GM11168 (cell line): ENCODE results near the gene TRABD.

Experiments
- in situ Hi-C: fragments of 300-500 bp; cut with MboI; formaldehyde crosslinking; loops from one replicate; pipeline ENCODE4 v1.12.0; 2022; ENCODE audit warnings: low sequenced_read_pairs; ENCODE audit not compliant: unreplicated experiment

Gene TRABD

GRCh38 chr22:50232481-50233151, 46.9 kb downstream of the TRABD start:
- in situ Hi-C loops: no loop called here

DNA sequence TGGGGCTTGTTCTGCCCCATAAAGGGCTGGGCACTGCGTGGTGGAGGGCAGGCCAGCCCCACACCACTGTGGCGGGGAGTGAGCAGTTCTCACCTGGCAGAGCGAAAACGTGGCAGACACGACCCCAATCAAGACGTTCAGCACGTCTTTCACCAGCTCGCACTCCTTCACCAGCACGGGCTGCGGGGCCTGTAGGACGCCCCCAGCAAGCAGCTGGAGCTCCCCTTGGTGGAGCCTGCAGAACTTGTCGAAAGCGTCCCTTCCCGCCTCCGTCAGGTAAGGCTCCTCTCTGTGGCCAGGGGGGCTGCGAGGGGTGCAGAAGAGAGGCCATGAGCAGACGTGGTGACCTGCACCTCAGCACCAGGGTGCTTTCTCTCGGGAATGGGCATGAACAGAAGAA, 47.5 kb downstream of the TRABD start:
- in situ Hi-C loops: no loop called here

- in situ Hi-C loops: no loop called here
Observed at GRCh38 chr22:50236731-50237409, 51.2 kb downstream of the TRABD start.

- in situ Hi-C loops: no loop called here
Observed at GRCh38 chr22:50238755-50239154, 53.0 kb downstream of the TRABD start.

DNA sequence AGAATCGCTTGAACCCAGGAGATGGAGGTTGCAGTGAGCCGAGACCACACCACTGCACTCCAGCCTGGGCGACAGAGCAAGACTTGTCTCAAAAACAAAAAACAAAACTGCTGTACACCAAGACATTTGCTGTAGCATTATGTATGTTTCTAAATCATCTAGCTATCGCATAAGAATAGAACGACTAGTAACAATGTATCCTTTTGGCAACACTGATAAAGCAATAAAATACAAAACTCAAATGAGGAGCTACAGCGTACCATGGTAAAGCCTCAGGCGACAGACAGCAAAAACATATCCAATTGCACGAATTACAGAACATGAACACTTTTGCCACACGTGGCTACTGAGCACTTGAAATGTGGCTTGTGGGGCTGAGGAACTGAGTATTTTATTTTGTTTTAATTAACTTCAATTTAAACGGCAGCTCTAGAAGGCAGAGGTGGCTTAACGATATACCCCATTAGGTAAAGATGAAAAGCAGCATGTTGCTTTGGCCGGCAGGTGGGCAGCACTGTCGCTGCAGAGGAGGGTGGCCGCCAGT, 56.8 kb downstream of the TRABD start:
- in situ Hi-C loops: no loop called here

DNA sequence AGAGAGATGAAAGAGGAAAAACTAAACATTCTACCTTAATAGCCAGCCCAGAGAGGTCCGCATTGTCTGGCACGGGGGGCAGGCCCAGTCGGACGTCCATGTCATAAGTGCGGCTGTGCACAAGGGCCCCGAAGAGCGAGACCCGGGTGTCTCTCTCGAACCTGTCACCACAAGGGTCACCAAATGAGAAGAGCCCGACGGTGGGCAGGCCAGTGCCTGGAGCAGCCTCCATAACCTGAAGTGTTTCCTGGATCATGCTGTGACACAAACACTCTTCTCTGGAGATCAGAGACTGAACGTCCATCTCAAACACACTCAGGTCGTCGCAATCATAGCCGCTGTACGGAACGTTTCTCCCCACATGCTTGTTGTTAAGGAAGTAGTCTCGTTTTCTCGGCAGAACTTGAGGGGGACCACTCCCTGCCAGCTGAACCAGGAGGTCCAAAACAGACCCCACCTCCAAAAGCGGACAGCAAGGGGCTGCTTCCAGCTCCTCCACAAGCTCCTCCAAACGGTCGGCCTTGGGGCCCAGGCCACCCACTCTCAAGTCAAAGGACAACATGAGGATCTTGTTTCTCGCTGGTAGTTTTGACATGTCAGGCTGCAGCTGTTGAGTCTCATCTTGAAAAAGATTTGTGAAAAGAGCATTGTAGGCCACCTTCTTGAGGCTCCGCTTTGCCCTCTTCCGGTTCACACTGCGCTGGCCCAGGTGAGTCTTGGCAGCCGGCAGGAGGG, 58.1 kb downstream of the TRABD start:
- in situ Hi-C loops: no loop called here

DNA sequence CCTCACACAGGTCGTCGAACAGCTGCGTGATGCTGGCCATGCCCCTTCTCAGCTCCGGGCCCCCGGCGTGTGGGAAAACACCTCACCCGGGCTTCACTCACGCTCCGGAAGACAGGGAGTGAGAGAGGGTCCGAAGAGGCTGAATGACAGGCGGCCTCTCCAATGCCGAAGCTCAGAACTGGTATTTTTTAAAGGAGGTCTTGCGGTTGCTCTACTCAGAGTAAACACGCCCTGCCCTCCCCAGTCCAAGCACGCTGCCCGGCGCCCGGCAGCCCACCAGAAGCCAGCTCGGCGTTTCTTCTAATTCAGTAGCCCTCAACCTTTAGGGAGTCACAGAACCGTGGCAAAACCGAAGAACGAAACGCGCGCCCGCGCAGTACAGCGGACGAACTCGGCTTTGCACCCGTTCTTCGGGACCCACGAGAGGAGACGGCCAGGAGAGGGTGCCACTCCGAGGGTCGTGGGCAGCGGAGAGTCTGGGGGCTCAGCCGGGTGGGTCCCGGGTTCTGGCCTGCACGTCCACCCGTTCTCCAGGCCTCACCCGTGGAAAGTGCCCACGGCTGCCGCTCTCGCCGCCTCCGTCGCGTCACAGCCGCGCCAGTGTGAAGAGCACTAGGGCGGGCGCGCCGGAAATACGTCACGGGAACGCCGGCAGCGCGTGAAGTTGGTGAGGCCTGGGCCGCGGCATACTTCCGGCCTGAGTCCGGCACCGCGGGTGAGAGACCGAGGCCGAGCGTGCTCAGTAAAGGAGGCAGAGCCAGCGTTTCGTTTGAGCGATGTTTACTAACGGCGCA, 58.9 kb downstream of the TRABD start, which contains the start of gene TUBGCP6:
Gene TUBGCP6 (minus strand): TSS at position 604 of the 794 bp plus-strand sequence. CDS start 564 bp downstream, at position 40.
- in situ Hi-C loops: no loop called here

DNA sequence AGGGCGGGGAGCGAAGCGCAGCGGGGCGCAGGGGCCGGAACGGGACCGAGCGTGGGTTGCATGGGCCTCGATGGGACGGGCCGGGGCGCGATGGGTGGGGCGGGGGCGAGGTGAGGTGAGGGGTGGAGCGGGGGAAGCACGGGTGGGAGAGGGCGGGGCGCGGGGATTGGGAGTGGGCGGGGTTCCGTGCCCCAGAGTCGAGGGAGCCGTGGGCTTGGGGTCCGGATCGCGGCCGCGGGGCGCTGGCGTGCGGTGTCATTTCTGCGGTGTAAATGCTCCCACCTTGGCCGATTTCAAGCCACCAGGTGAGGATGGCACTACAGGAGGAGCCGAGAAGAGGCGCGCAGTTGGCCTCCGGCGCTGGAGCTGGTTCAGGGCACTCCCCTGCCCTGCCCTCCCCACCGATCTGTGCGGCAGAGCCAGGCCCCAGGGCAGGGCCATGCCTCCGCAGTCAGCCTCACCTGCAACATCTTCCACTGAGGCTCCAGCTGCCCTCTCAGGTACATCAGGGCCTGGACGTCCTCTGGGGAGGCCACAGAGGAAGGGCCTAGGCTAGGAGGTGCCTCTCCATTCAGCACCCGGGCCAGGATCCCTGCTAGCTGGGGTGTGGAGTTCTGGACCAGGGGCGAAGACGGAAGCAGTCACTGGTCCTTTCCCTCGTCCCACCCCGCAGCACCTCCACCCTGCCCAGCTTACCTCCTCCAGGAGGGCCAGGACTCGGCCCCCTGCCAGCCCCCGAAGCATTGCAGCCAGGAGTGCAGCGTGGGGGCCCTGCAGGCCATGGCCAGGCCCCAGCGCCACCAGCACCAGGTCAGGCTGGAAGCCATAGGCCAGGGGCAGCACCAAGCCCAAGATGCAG, 59.7 kb downstream of the TRABD start:
- in situ Hi-C loops: no loop called here

DNA sequence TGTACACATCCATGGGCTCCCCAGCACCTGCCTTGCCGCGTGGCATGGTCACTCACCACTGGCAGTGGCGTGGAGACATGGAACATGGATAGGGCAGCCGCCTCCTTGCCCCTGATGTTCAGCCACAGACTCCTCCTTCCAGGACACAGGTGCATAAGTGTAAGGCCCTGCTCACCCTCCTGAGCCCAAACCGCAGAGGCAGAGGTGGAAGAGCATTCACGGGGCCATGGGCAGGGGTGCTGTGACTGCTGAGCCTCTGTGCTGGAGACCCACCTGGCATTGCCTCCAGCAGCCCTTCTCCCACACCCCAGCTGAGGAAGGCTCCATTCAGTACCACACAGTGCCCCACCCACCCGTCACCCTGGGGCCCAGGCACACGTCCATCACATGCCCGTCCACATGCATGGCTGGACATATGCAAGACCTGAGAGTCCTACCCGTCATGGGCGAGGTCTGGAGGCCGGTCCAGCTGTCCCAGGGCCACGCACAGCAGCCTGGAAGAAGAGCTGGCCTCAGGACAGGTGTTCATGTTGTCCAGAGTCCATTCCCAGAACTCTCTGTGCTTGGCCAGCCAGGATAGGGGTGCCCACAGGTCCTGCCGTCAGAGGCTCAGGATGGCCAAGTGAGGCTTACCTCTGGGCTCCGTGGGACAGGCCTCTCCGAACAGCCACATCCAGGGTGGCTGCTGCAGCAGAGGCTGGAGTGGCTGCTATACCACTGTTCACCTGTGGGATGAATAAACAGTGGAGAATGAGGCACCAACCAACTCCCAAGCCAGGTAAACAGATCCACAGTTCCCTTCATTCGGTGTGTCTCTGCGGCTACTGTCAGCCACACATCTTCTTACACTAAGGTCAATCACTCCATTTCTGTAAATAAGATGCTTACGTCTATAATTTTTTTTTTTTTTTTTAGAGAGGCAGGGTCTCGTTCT, 60.8 kb downstream of the TRABD start:
- in situ Hi-C loops: no loop called here

DNA sequence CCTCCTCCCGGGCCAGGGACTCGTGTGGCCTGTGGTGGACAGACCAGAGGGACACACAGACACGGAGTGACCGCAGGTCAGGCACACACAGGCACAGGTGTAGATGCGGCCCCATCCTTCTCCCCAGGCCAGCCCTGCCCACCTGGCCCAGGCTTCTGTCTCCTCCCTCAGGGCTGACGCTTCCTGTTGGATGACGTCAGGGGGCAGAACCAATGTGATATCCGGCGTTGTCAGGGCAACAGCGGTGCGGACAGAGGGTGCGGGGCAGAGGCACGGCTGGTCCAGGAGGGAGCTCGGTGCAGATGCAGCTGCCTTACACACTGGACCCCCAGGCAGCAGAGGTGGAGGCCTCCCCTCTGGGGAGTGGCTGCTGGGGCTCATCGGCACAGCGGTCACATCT, 62.0 kb downstream of the TRABD start:
- in situ Hi-C loops: no loop called here

DNA sequence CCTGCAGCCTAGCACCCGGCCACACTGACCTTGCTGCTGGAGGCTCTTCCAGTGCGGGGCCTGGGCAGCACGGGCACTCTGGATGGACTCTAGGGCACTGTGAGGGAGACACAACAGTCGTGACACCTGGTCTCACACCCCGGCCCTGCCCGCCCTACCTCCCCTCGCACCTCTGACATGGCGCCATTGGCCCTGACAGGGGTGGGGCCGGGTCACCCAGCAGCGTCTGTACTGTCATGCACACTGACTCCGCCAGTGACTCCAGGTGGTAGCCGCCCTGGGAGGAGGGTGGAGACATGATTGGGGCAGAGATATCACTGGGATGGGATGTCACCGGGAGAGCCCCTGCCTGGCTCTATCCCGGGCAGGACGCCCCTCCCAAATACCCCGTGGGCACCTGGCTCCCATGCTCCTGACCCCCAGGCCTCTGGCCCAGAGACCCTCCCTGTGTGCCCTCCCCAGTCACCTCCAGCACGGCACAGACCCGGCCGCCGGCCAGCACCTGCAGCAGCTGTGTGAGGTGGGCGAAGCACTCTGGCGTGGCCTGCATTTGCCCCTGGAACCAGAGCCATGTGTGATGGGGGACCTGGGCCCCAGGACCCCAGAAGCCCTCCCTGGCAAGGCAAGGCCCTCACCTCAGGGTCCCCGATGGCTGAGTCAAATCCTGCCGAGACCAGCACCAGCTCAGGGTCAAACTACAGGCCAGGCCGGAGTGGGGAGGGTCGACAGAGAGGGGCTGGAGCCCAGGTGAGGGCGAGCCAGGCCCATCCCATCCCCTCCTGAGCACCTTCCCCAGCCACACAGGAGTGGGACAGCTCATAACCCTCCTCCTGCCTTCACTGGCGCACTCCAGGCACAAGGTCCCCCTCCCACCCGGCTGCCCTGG, 62.7 kb downstream of the TRABD start:
- in situ Hi-C loops: no loop called here
